Endothelial cell of umbilical vein (primary cell): ENCODE results near the gene CROCC2. TPM values are rescaled to one million over a fixed set of nuclear protein-coding genes. Genes with fewer than 3 reads are reported as not detected.

ENCODE experiments used
- BruUV-seq: library from RNA; stranded (reverse); fragments of 400-500 nt; replicated peaks from 2 replicates; lab custom pipeline; 2021; lab: Mats Ljungman, UMichigan
- CTCF ChIA-PET: fragments of 300-600, 350-600 bp; sonication (Branson Sonifier 250); formaldehyde crosslinking; loops from one replicate; lab custom pipeline; 2021; ENCODE audit warnings: antibody characterized with exemption, inconsistent platforms; lab: Charles Lee
- POLR2A ChIA-PET: fragments of 300-600, 350-600 bp; sonication (Branson Sonifier 250); formaldehyde crosslinking; loops from one replicate; lab custom pipeline; 2021; ENCODE audit warnings: antibody characterized with exemption, inconsistent platforms; lab: Charles Lee
- DNase-seq: peaks from one replicate; pipeline ENCODE4 v3.0.0-alpha.2; 2011; ENCODE audit warnings: low read depth, low spot score
- FAIRE-seq: peaks from 2 replicates; lab custom pipeline; 2011; peaks lifted over from hg19 to GRCh38; lab: Jason Lieb, UNC
- H2AFZ ChIP-seq: 2 replicates; pipeline ENCODE4 v1.6.0; 2012; ENCODE audit warnings: low read depth, low read length, control low read depth, inconsistent platforms
- H3K27ac ChIP-seq: 2 replicates; pipeline ENCODE4 v1.5.1; 2011; ENCODE audit warnings: low read depth, mild to moderate bottlenecking, control low read depth, low read length, moderate library complexity; ENCODE audit not compliant: insufficient read depth
- H3K27me3 ChIP-seq, 2 experiments: 2 replicates each; pipeline versions ENCODE4 v1.6.0 to v1.6.1; 2011; ENCODE audit warnings: low read length in 2 of 2, mixed read lengths in 1 of 2; ENCODE audit not compliant: control insufficient read depth in 2 of 2, insufficient read depth in 2 of 2
- H3K36me3 ChIP-seq, 2 experiments: 2 replicates in 1 of 2; 3 replicates in 1 of 2; pipeline ENCODE4 v1.5.1; 2011; ENCODE audit warnings: low read length in 2 of 2, mild to moderate bottlenecking in 1 of 2, moderate library complexity in 1 of 2; ENCODE audit not compliant: control insufficient read depth in 2 of 2, insufficient read depth in 2 of 2; ENCODE audit errors: extremely low read depth in 1 of 2
- H3K4me1 ChIP-seq: 3 replicates; pipeline ENCODE4 v1.5.1; 2011; ENCODE audit warnings: mild to moderate bottlenecking, low read length; ENCODE audit not compliant: control insufficient read depth, insufficient read depth; ENCODE audit errors: extremely low read depth
- H3K4me2 ChIP-seq: 2 replicates; pipeline ENCODE4 v1.6.1; 2011; ENCODE audit warnings: low read length, control low read depth, mixed read lengths; ENCODE audit not compliant: insufficient read depth
- H3K4me3 ChIP-seq, 3 experiments: fragments of 200-600 bp in 1 of 3; sonication (generic), shearing (Covaris generic) in 1 of 3; replicated peaks in 1 of 3; 2 replicates each; pipeline ENCODE4 v1.5.1; 2011 to 2016; ENCODE audit warnings: control low read depth in 3 of 3, low read length in 3 of 3, mild to moderate bottlenecking in 2 of 3, inconsistent platforms in 1 of 3, low read depth in 1 of 3, moderate library complexity in 1 of 3; ENCODE audit not compliant: insufficient read depth in 1 of 3
- H3K79me2 ChIP-seq: 2 replicates; pipeline ENCODE4 v1.6.0; 2012; ENCODE audit warnings: low read length, inconsistent platforms; ENCODE audit not compliant: control insufficient read depth, insufficient read depth
- H3K9ac ChIP-seq: replicated peaks from 2 replicates; pipeline ENCODE3; 2011; ENCODE audit warnings: low read length, control low read depth; ENCODE audit not compliant: insufficient read depth; ENCODE audit errors: extremely low read depth
- H3K9me1 ChIP-seq: replicated peaks from 3 replicates; pipeline ENCODE4 v1.6.0; 2011; ENCODE audit warnings: mild to moderate bottlenecking, low read length; ENCODE audit not compliant: control insufficient read depth, insufficient read depth; ENCODE audit errors: extremely low read depth
- H3K9me3 ChIP-seq: replicated peaks from 2 replicates; pipeline ENCODE4 v1.5.1; 2012; ENCODE audit warnings: low read length, inconsistent platforms; ENCODE audit not compliant: control insufficient read depth, insufficient read depth
- H4K20me1 ChIP-seq: replicated peaks from 2 replicates; pipeline ENCODE3; 2011; ENCODE audit warnings: mild to moderate bottlenecking, low read length; ENCODE audit not compliant: control insufficient read depth, insufficient read depth; ENCODE audit errors: extremely low read depth
- EZH2 ChIP-seq: IDR thresholded peaks from 2 replicates; pipeline ENCODE4 v1.6.1; 2012; ENCODE audit warnings: borderline replicate concordance, low read depth, mild to moderate bottlenecking, moderate library complexity, low read length, inconsistent platforms; ENCODE audit not compliant: severe bottlenecking
- FOS ChIP-seq: IDR thresholded peaks from 2 replicates; pipeline ENCODE4 v1.6.1; 2011; ENCODE audit warnings: mild to moderate bottlenecking, low read length, moderate library complexity, borderline replicate concordance; ENCODE audit not compliant: insufficient read depth
- GATA2 ChIP-seq: IDR thresholded peaks from 2 replicates; pipeline ENCODE4 v1.7.0; 2011; ENCODE audit warnings: low read depth, mild to moderate bottlenecking, moderate library complexity, mixed read lengths, low read length; ENCODE audit not compliant: insufficient read length, insufficient read depth
- JUN ChIP-seq: IDR thresholded peaks from 2 replicates; pipeline ENCODE4 v1.6.1; 2011; ENCODE audit warnings: borderline replicate concordance, low read depth; ENCODE audit not compliant: insufficient read length, insufficient read depth
- MYC ChIP-seq: IDR thresholded peaks from one replicate; pipeline ENCODE4 v1.6.1; 2011; ENCODE audit warnings: mild to moderate bottlenecking, low read depth, low read length
- POLR2A ChIP-seq: IDR thresholded peaks from 2 replicates; pipeline ENCODE4 v1.6.1; 2012; ENCODE audit warnings: low read depth, mild to moderate bottlenecking, control low read depth, low read length
- POLR2AphosphoS5 ChIP-seq: IDR thresholded peaks from 2 replicates; pipeline ENCODE4 v1.6.1; 2012; ENCODE audit warnings: low read depth, mild to moderate bottlenecking, control low read depth, low read length, moderate library complexity; ENCODE audit not compliant: insufficient read depth
- dilution Hi-C: fragments of 300-500 bp; cut with MboI; formaldehyde crosslinking; loops from one replicate; pipeline ENCODE4 v1.15.0; 2019; ENCODE audit warnings: low sequenced_read_pairs; ENCODE audit not compliant: extremely low pct_ligation_motif_present
- intact Hi-C: fragments of 100-400 bp; cut with micrococcal nuclease; formaldehyde crosslinking; loops from one replicate; pipeline ENCODE4 v1.10.0; 2022
- polyA plus RNA-seq, 4 experiments: library from polyadenylated mRNA; depleted of rRNA in 3 of 4; stranded (reverse) in 3 of 4; unstranded in 1 of 4; fragments of >200 nt; gene quantifications; 2 replicates each; pipeline versions ENCODE4 v1.2.1 to v1.2.3, GENCODE V29; 2011 to 2012; ENCODE audit warnings: missing spikeins in 1 of 4
- total RNA-seq: library from RNA; stranded (reverse); gene quantifications from 2 replicates; pipeline ENCODE4 v1.2.3, GENCODE V29; 2021
- TF ChIP-seq, protein P1 (sequence below): IDR thresholded peaks from 2 replicates; pipeline ENCODE4 v1.6.1; 2011; ENCODE audit not compliant: insufficient read depth, insufficient read length
- TF ChIP-seq, protein P2 (sequence below), 2 donors: IDR thresholded peaks; 1 replicate in 1 of 2; 2 replicates in 1 of 2; pipeline ENCODE4 v1.5.1; 2011; ENCODE audit warnings: low read length in 2 of 2, mild to moderate bottlenecking in 2 of 2, moderate library complexity in 2 of 2, control low read depth in 1 of 2, inconsistent platforms in 1 of 2, low read depth in 1 of 2; ENCODE audit not compliant: insufficient read depth in 1 of 2; ENCODE audit errors: extremely low read depth in 1 of 2

The CROCC2 gene
- total and polyA plus RNA-seq, 2 donors (not counting 3 experiments of a cell fraction or from before 2014, with no cell fraction given) = not detected

DNA sequence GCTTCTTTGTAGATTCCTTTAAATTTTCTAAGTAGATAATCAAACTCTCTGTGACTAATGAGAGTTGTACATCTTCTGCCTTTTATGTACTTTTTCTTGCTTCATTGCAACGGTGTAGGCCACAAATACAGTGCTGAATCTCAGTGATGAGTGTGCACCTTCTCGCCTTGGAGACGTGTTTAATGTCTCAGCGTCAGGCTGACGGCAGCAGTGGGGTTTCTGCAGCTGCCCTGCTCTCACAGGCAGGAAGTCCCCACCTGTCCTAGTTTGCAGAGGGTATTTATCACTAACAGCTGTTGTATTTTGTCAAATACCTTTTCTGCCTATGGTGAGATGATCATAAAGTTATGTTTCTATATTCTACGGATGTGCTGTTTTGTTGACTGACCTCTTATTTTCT is 24.2 kb upstream of the CROCC2 start:
- FAIRE-seq = no peak
- Histone ChIP-seq H3K36me3 (no peaks in the 10 kb centered on the region), H3K27ac (no peak overlapping the region), H3K4me2 (no peak overlapping the region), H3K4me3 (no peak overlapping the region), H3K27me3 (peaks cover 0 to 1% of the 10 kb centered on the region in 2 experiments), H4K20me1 (no peaks in the 10 kb centered on the region), H3K9me3 (no peaks in the 10 kb centered on the region), H3K79me2 (no peaks in the 10 kb centered on the region), H3K4me1 (no peaks in the 10 kb centered on the region), H3K9me1 (no peaks in the 10 kb centered on the region), H3K9ac (no peak overlapping the region), H2AFZ (no peak overlapping the region)
- BruUV-seq = no TSS peak
- dilution Hi-C loops (no loop called here), intact Hi-C loops (no loop called here)
- ChIA-PET POLR2A (no interaction called here), CTCF (interaction anchor here (1.3 to 1.6 kb wide), 3 partner anchors 10 to 196 kb away, joined by 3 to 6 read pairs (median 3); no protein-coding TSS in a partner anchor)
- no peak for TF ChIP-seq JUN
- TF ChIP-seq EZH2 = no peak
- no peak for TF ChIP-seq GATA2
- no peak for TF ChIP-seq POLR2AphosphoS5
- TF ChIP-seq FOS = no peak
- TF ChIP-seq, protein P1, sequence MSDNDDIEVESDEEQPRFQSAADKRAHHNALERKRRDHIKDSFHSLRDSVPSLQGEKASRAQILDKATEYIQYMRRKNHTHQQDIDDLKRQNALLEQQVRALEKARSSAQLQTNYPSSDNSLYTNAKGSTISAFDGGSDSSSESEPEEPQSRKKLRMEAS = no peak
- DNase-seq = no peak

DNA sequence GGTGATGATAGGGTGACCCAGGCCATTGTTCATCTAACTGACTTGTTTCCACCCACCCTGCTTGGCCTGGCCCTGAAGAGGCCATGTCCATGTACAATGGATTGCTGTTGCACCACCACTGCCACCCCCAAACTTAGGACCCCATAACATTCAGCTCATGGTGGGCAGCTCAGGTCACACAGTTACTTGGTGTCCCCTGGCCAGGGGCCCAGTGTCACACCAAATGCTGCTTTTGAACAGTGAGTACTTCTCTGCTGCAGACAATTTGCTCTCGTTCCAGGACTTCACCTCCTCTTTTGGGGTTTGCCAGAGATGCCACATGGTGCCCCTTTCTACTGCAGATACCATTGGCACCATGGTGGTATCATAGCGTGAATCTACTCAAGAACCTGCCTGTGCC is 21.9 kb upstream of the CROCC2 start:
- Histone ChIP-seq H3K9ac (no peak overlapping the region), H4K20me1 (no peaks in the 10 kb centered on the region), H3K4me1 (no peaks in the 10 kb centered on the region), H3K36me3 (no peaks in the 10 kb centered on the region), H3K27ac (no peak overlapping the region), H3K79me2 (no peaks in the 10 kb centered on the region), H3K9me1 (no peaks in the 10 kb centered on the region), H3K27me3 (peaks cover 0 to 1% of the 10 kb centered on the region in 2 experiments), H3K4me2 (no peak overlapping the region), H2AFZ (no peak overlapping the region), H3K4me3 (no peak overlapping the region), H3K9me3 (no peaks in the 10 kb centered on the region)
- no peak for TF ChIP-seq POLR2AphosphoS5
- no peak for TF ChIP-seq FOS
- TF ChIP-seq POLR2A = no peak
- TF ChIP-seq, protein P2, sequence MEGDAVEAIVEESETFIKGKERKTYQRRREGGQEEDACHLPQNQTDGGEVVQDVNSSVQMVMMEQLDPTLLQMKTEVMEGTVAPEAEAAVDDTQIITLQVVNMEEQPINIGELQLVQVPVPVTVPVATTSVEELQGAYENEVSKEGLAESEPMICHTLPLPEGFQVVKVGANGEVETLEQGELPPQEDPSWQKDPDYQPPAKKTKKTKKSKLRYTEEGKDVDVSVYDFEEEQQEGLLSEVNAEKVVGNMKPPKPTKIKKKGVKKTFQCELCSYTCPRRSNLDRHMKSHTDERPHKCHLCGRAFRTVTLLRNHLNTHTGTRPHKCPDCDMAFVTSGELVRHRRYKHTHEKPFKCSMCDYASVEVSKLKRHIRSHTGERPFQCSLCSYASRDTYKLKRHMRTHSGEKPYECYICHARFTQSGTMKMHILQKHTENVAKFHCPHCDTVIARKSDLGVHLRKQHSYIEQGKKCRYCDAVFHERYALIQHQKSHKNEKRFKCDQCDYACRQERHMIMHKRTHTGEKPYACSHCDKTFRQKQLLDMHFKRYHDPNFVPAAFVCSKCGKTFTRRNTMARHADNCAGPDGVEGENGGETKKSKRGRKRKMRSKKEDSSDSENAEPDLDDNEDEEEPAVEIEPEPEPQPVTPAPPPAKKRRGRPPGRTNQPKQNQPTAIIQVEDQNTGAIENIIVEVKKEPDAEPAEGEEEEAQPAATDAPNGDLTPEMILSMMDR (IDR thresholded peaks at IDR 0.05; ENCODE audit: extremely low read depth in 1 of 2, insufficient read depth in 1 of 2, low read depth in 1 of 2, low read length in 2 of 2) = no peak
- no peak for TF ChIP-seq JUN
- no peak for TF ChIP-seq EZH2
- TF ChIP-seq, protein P1 = no peak
- no peak for TF ChIP-seq GATA2
- TF ChIP-seq MYC = no peak
- DNase-seq (no peak), FAIRE-seq (no peak)
- dilution Hi-C loops (no loop called here), intact Hi-C loops (no loop called here)
- no TSS peak for BruUV-seq
- POLR2A ChIA-PET = no interaction called here
- CTCF ChIA-PET = no interaction called here
